NCI-H1930 (cell line): Measurements from ENCODE around the gene MIGA2.

ENCODE experiments used
- DNase-seq, 2 experiments: peaks; one replicate each; lab custom pipeline; 2025; lab: John Stamatoyannopoulos, UW

The MIGA2 gene

DNA sequence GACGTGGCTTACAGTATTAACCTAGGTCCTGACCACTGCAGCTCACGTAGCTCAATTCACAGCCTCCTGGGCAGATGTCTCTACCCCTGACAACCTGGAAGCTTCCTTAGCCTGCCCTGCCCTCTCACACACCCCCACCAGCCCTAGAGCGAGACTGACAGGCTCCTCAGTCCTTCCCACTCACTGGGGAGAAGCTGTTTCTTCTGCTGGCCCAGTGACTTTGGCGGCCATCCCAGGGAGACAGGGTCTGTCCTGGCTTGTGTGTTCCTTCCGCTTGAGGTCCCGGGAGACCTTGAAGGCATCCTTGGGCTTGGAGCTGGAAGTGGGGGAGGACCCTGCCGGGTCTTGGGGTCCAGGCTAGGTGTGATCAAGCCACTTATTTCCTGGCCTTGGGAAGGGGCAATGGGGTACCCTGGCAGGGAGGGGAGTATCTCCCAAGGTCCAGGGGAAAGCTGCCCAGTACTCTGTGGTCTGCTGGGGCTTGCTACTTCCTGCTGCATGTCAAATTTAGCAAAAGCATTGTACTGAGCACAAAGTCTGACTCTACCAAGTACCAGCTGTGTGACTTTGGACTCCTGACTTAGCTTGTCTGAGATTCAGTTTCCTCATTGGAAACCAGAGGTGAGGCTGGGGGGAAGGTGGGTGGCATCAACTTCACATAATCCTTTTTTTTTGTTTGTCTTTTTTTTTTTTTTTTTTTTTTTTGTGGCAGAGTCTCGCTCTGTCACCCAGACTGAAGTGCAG is 1.9 kb downstream of the MIGA2 start:
- DNase-seq, result no peak

- no peak for DNase-seq
Measured at GRCh38 chr9:129040113-129040643, 3.8 kb downstream of the MIGA2 start.

DNA sequence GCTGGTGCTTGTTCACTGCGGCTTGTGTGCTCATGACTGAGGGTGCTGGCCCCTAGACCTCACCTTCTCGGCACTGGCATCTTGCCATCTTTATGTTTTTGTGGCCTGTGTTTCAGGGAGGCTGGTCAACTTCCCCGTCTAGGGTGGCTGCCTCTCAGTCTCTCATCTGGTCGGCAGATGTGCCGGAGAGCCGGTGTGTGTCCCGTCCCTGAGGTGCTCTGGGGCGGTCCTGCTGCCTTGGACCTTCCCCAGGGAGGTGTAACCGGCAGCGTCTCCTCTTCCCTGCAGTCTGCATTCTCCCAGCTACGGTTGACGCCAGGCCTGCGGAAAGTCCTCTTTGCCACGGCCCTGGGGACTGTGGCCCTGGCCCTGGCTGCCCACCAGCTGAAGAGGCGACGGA is 5.6 kb downstream of the MIGA2 start:
- no peak for DNase-seq

- no peak for DNase-seq
Measured at GRCh38 chr9:129052592-129052991, 16.2 kb downstream of the MIGA2 start.

- no peak for DNase-seq
Measured at GRCh38 chr9:129053020-129053419, 16.6 kb downstream of the MIGA2 start.

DNA sequence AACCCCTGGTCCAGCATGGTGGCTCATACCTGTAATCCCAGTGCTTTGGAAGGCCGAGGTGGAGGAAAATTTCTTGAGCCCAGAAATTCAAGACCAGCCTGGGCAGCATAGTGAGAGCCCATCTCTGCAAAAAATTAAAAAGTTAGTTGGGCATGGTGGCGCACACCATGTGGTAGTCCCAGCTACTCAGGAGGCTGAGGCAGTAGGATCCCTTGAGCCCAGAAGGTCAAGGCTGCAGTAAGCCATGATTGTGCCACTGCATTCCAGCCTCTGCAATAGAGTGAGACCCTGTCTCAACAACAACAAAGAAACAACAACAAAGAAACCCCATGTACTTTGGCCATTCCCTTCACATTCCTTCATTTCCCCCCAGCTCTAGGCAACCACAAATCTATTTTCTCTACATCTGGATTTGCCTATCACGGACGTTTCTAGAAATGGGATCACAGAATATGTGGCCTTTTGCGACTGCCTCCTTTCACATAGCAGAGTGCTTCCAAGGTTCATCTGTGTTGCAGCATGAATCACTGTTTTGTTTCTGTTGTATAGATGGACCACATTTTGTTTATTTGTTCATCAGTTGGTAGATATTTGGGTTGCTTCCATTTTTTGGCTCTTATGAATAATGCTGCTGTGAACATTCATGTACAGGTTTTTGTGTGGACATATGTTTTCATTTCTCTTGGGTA is 17.9 kb downstream of the MIGA2 start:
- DNase-seq, result no peak

DNA sequence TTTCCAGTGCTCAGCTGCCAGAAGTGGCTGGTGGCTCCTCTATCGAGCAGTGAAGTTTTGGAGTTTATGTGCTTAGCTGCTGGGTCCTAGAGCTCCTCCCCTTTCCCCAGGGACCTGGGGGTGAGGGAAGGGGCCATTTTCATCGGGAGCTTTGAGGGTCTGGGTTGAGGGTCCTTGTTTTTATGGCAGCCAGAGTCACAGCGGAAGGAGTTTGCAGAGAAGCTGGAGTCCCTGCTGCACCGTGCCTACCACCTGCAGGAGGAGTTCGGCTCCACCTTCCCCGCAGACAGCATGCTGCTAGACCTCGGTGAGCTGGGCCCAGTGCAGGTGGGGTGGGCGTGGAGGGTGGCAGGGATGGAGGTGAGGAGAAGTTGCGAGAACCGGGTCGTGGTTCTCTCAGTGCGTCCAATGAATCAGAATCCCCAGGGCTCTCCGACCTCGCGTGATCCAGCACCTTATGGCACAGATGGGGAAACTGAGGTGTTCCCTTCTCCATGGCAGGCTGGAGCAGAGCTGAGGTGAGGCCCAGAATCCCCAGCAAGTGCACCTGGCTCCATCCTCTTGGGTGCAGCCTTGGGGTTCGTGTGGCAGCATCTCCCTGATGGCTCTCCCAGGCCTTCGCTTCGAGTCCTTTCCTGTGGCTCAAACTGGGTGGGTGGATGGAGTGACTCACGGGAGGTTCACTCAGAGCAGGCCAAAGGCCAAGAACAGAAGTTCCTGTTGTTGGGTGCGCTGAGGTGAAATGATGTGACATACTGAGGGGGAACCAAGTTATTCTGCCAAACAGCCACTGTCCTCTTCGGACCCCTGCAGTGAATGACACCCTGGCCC is 22.8 kb downstream of the MIGA2 start:
- DNase-seq, result no peak

GRCh38 chr9:129059796-129060785 is 23.7 kb downstream of the MIGA2 start:
- DNase-seq, result no peak

DNA sequence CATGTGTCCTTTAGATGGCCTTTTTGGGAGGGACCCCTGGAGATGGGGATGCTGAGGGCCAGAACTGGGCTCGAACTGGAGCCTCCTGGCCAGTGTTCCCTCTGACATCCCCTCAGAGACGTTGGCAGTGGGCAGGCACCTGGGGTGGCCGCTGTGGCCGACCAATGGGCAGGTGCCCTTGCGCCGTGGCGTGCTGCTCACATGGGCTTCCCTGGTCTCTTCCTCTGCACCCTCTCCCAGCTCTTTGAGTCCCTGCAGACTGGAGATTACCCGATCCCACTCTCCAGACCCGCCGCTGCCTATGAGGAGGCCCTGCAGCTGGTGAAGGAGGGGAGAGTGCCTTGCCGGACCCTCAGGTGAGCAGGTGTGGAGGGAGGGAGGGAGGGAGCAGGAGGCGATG is 24.6 kb downstream of the MIGA2 start:
- DNase-seq, result no peak

DNA sequence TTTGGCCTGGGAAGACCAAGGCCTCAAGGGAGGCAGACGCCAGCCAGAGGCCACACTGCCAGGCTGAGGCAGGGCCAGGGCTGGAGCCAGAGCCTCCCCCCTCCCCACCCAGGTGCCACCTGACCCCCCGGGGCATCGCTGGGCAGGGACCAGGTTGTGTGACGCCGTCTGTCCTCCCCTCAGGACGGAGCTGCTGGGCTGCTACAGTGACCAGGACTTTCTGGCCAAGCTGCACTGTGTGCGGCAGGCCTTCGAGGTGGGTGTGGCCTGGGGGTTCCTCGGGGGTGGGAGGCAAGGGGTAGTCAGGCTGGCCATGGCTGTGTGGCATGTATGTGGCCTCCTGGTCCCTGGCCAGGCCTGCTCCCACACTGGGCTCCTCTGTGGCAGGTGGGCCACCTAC is 26.6 kb downstream of the MIGA2 start:
- no peak for DNase-seq

- no peak for DNase-seq
Measured at GRCh38 chr9:129064499-129064908, 28.1 kb downstream of the MIGA2 start.

DNA sequence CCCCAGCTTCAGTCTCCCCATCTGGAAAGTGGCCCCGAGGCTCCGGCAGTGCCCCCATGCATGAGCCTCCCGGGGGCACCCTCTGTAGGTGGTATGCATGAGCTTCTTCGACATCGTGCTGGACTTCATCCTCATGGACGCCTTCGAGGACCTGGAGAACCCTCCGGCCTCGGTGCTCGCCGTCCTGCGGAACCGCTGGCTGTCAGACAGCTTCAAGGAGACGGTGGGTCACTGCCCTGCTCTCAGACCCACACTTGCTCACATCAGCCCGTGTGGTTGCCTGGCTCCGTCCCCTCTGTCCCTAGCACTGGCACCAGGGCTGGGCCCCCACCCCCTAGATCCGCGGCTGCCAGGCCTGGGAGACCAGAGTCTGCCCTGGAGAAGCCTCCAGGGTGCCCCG is 31.7 kb downstream of the MIGA2 start:
- DNase-seq, result no peak

- no peak for DNase-seq
Measured at GRCh38 chr9:129068990-129069861, 32.8 kb downstream of the MIGA2 start.

DNA sequence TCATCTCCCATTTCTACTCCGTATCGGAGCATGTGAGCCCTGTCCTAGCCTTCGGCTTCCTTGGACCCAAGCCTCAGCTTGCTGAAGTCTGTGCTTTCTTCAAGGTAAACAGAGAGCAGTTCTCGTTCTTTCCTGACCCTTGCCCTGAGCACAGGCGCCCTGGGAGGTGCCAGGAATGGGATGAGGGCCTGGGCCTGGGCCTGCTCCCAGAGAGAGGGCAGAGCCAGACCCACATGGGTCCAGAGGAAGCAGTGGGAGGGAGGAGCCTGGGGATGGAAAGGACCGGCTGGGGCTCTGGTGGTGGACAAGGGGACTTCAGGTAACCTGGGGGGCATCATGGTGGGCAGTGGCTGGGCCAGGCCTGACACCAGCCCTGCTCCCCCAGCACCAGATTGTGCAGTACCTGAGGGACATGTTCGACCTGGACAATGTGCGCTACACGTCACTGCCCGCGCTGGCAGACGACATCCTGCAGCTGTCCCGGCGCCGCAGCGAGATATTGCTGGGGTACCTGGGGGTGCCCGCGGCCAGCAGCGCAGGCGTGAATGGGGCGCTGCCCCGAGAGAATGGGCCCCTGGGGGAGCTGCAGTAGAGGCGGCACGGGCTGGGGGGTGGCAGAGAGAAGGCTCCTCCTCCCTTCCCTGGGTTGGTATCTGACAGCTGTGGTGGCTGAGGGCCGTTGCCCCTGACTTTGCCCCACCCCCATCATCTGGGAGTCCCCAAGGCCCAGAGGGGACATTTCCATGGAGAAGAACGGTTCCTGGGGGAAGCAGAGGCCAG is 33.6 kb downstream of the MIGA2 start:
- DNase-seq, result no peak

DNA sequence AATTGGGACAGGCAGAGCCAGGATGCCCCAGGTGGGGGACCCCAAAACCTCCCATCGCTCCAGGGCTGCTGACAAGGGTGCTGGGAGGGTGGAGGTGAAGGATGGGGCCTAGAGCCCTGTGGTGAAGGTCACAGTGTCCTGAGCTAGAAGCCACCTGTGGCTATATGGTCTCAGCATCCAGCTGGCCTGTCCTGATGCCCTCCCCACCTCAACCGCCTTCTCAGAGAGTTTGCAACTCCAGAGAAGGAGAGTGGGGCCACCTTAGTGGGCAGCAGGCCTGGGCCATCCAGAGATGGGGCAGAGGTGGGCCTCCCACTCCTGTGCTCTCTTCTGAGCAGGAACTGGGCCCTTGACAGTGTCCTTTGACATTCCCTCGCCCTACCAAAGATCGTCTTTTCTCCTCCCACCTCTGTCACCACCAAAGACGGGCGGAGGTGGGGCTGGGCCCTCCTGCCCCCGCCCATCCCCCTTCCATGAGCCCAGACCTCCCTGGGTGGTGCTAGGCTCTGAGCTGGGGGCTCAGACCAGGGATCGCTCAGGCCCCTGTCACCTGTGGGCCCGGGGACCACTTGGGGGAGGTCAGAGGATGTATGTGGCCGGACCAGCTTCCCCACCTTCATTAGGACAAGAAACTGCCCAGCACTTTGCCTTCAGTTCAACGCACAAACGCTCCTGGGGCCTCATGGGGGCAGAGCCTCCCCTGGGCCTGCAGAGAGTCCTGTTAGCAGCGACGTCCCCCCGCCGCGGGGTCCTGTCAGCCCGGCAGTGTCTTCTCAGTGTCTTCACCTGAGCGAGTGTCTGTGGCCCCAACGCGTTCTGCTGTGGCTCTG is 34.5 kb downstream of the MIGA2 start:
- no peak for DNase-seq

DNA sequence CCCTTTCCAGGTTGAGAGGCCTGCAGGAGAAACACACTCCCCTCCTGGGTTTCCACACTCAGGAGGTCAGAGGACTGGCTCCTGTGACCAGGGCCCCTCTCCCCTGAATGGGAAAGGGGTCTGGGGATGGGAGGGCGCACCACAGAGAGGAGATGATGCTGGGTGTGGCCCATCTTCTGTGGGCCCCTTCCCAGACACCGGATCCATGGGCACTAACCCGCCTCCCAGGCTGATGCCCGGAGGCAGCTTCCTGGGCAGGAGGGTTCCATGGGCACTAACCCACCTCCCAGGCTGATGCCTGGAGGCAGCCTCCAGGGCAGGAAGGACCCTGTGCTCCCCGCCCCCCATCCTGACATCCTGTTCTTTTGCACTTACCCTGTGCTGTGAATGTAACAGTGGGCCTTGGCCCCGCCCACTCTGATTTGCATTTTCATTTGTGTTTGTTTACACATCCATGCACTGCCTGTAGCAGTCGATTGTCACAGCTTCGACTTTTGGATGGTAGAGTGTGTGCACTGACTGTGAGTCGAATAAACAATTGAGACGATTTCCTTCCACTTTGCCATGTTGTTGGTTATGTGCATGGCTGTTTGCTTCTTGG is 35.2 kb downstream of the MIGA2 start:
- no peak for DNase-seq

DNA sequence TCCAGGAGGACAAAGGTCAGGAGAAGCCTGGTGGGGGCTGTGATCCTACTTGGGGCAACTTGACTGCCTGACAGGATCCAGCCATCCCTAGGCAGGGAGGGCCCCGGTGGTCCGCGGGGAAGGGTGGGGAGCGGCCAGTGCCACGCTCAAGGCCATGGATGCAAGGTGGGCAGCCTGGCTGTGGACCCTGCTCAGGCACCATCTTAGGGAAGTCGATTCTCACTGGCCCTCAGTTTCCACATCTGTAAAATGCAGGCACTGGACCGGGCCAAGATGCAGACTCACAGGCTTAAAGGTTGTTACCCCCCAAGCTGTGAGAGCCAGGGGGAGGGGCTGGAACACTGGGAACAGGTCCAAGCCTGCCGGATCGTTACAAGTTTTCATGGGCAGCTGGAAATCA is 35.7 kb downstream of the MIGA2 start:
- DNase-seq, result no peak

DNA sequence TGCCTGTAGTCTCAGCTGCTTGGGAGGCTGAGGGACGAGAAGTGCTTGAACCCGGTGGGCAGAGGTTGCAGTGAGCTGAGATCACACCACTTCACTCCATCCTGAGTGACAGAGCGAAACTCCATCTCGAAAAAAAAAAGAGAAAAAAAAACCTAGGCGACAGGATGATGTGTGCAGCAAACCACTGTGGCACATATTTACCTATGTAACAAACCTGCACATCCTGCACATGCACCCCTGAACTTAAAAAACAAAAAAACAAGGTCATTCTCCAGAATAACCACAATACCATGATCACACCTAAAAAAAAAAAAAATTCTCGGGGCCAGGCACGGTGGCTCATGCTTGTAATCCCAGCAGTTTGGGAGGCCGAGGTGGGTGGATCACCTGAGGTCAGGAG is 37.0 kb downstream of the MIGA2 start:
- no peak for DNase-seq
